HG03095 (cell line): ENCODE data around the gene UGT8.
A peak's percentile ranks its signal among the peaks of the same experiment; 100 is the strongest.

ENCODE experiments used
- ATAC-seq: cut with Tn5 transposase; IDR thresholded peaks from one replicate; pipeline ENCODE4 v1.9.1; 2021; ENCODE audit warnings: moderate library complexity; ENCODE audit not compliant: unreplicated experiment

The UGT8 gene

GRCh38 chr4:114688059-114688458 lies 89.5 kb downstream of the UGT8 start:
- ATAC-seq = no peak

- no peak for ATAC-seq
Measured at GRCh38 chr4:114690571-114690970, 92.0 kb downstream of the UGT8 start.

DNA sequence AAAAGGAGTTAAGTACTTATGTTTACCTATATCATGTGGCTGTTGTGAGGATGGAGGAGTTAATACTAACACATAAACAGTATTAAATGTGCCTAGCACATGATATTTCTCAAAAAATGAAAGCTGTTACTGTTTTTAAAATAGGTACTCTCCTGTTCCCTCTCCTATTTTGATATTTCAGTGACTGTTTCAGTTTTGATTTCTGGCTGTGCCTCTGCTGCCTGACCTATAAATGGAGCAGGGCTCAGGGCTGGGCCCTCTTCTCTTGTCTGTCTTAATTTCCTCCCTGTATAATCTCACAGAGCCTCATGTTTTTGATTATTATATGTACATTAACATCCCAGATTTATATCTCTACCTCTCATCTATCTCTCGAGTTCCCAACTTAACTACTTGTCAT lies 93.3 kb downstream of the UGT8 start:
- ATAC-seq = peak; percentile 93

- ATAC-seq = no peak
Measured at GRCh38 chr4:114692958-114693357, 94.4 kb downstream of the UGT8 start.

- ATAC-seq = no peak
Measured at GRCh38 chr4:114694770-114695169, 96.2 kb downstream of the UGT8 start.

- no peak for ATAC-seq
Measured at GRCh38 chr4:114698231-114698630, 99.6 kb downstream of the UGT8 start.

DNA sequence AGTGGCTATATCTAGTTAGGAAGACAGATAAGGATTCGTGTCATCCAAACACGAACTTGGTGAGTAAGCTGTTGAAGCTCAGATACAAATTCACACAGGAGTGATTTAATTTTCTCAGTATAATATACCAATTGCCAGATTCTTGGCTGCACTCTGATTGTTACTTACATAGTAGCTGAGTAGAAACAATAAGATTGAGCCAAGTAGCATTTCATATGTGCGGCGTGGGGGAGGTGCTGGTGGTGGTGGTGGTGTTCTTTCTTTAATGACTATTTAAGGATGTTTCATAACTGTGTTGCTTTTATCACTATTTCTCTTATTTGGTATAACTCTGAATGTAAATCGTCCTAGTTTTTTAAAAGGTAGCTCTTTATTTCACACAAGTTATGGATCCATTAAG lies 102.9 kb downstream of the UGT8 start:
- no peak for ATAC-seq

DNA sequence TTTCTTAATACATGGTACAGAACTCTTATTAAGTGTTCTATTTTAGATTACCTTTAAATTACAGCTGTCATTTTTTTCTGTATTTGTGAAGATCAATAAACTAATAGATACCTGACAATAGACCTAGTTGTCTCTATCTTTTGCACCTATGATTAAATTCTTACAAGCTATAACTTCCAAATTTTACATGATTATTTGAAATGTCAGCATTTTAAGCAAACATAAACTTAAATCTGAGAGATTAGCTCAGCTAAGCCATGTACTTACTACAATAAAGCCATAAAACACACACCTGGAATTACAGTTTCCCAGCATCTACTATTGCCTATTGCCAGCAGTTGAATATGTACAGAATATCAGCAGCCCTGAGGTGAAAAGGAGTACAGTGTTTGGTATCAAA lies 118.8 kb downstream of the UGT8 start:
- no peak for ATAC-seq

DNA sequence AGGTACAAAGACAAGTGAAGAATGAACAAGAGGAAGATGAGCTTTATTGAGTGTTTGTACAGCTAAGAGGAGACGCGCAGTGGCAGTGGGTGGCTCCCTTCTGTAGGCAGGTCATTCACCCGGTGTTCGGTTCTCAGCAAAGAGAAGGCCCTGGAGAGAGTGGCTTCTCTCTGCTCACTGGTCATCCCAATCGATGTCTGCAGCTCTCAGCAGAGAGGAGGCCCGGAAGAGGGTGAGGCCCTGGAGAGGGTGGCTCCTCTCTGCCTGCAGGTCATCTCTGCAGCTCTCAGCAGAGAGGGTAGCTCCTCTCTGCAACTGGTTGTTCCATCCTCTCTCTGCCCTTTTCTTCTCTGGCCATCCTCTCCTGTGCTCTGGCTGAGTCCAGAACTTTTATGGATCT lies 126.5 kb downstream of the UGT8 start:
- no peak for ATAC-seq

GRCh38 chr4:114727461-114727860 lies 128.9 kb downstream of the UGT8 start:
- no peak for ATAC-seq
